Measurements from ENCODE around the gene PXMP4. TPM values are rescaled to one million over a fixed set of nuclear protein-coding genes. Genes with fewer than 3 reads are reported as not detected.

PXMP4 gene
- total RNA-seq, 1 experiment from 2014 or later = 3.3 TPM

DNA sequence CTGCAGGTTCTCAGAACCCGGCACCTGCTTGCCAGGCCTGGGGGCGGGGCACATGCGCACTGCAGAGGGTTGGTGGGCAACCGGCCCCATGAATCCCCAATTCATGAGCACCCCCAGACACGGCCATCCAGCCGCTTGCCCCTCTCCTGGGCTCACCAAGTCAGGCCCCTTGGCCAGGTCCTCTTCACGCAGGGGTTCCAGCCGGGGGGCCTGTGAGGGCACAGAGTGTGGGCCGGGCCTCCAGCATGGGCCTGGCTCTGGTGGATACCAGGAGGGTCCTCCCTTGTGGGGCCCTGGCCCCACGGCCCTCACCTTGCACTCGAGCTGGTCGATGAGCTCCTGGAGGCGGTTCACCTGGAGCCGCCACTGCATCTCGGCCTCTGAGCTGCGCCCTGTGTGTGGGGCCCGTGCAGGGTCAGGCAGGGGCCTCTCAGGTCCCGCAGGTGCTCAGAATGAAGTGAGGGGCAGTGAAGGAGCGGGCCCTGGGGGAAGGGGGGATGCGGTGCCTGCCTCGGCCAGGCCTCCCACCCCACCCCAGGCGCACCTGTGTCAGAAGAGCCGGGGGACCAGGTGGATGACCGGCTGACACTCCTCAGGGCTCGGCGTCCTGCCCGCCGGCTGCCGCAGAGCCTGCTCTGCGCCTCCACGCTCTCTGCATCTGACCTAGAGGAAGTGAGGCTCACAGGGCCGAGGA is 60.6 kb downstream of the PXMP4 start:
- Mint-ChIP-seq H3K9me3 (no peaks in the 10 kb centered on the region), H3K4me1 (peaks cover 14% of the 10 kb centered on the region), H3K27ac (no peak overlapping the region), H3K4me3 (no peak overlapping the region), H3K27me3 (ENCODE audit: low read depth) (peaks cover 4% of the 10 kb centered on the region), H3K36me3 (peaks cover 6% of the 10 kb centered on the region)
- ChIA-PET POLR2A (no interaction called here), CTCF (interaction anchor here (0.8 to 1.6 kb wide), 2 partner anchors 8 to 202 kb away, joined by 3 read pairs; no protein-coding TSS in a partner anchor)
- TF ChIP-seq ZNF416 (CRISPR knock-in tag; IDR thresholded peaks at IDR 0.05) (no peak), ZNF219 (CRISPR knock-in tag; IDR thresholded peaks at IDR 0.05; ENCODE audit: borderline replicate concordance) (no peak), ZNF232 (CRISPR knock-in tag; IDR thresholded peaks at IDR 0.05) (no peak), JAZF1 (CRISPR knock-in tag; IDR thresholded peaks at IDR 0.05) (no peak), NR1H2 (CRISPR knock-in tag; IDR thresholded peaks at IDR 0.05) (no peak), RELA (CRISPR knock-in tag; IDR thresholded peaks at IDR 0.05; ENCODE audit: borderline replicate concordance) (no peak), ZNF423 (CRISPR knock-in tag; IDR thresholded peaks at IDR 0.05) (no peak), ESRRA (CRISPR knock-in tag; IDR thresholded peaks at IDR 0.05; ENCODE audit: borderline replicate concordance) (no peak)
- TF ChIP-seq, protein P1, sequence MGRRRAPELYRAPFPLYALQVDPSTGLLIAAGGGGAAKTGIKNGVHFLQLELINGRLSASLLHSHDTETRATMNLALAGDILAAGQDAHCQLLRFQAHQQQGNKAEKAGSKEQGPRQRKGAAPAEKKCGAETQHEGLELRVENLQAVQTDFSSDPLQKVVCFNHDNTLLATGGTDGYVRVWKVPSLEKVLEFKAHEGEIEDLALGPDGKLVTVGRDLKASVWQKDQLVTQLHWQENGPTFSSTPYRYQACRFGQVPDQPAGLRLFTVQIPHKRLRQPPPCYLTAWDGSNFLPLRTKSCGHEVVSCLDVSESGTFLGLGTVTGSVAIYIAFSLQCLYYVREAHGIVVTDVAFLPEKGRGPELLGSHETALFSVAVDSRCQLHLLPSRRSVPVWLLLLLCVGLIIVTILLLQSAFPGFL (CRISPR knock-in tag; IDR thresholded peaks at IDR 0.05; ENCODE audit: borderline replicate concordance) = no peak
- TF ChIP-seq, protein P2, sequence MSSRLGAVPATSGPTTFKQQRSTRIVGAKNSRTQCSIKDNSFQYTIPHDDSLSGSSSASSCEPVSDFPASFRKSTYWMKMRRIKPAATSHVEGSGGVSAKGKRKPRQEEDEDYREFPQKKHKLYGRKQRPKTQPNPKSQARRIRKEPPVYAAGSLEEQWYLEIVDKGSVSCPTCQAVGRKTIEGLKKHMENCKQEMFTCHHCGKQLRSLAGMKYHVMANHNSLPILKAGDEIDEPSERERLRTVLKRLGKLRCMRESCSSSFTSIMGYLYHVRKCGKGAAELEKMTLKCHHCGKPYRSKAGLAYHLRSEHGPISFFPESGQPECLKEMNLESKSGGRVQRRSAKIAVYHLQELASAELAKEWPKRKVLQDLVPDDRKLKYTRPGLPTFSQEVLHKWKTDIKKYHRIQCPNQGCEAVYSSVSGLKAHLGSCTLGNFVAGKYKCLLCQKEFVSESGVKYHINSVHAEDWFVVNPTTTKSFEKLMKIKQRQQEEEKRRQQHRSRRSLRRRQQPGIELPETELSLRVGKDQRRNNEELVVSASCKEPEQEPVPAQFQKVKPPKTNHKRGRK (CRISPR knock-in tag; IDR thresholded peaks at IDR 0.05; ENCODE audit: borderline replicate concordance) = no peak
- TF ChIP-seq, protein P3, sequence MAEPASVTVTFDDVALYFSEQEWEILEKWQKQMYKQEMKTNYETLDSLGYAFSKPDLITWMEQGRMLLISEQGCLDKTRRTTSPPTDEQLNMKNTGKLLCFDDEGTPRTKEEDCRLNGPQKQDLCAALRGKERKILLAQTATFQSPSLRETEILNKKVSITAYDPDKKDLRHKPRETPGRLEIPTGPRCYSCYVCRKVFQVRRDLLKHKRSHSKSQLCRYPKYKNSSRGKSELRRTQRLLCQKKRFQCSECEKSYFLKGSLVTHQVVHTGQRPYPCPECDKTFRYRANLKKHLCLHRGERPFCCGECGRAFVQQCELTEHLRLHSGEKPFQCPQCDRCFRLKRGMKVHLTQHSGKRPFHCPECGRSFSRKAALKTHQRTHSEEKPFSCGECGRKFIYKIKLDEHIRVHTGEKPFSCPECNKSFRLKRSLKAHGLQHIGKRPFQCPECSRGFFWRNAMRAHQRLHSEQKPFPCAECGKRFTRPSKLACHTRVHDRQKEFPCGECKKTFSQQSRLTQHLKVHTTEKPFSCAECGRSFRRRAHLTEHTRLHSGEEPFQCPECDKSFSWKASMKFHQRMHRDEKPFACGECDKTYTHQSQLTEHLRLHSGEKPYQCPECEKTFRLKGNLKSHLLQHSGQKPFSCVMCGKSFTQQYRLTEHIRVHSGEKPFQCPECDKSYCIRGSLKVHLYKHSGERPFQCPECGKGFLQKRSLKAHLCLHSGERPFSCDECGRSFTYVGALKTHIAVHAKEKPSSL (CRISPR knock-in tag; conservative IDR thresholded peaks at IDR 0.05) = no peak
- DNase-seq (ENCODE audit: low spot score) (no peak), ATAC-seq (no peak)

DNA sequence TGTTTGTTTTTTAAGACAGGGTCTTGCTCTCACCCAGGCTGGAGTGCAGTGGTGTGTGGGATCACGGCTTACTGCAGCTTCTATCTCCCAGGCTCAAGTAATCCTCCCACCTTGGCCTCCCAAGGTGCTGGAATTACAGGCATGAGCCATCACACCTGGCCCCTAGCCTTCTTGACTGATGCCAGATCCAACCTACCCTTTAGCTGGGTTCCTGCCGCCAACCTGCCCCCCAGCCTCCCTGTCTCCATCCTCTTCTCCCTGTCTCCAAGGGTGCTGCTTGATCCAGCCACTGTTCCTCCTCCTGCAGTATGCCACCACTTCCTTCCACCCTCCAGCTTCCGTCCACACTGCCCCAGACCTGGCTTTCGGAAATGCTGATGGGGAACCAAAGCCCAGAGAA is 61.2 kb downstream of the PXMP4 start:
- H3K36me3 Mint-ChIP-seq = peaks cover 6% of the 10 kb centered on the region
- ChIA-PET POLR2A (interaction anchor here (0.5 kb wide), 1 partner anchor 26 kb away, joined by 3 read pairs; no protein-coding TSS in a partner anchor), CTCF (interaction anchor here (0.8 to 1.6 kb wide), 2 partner anchors 9 to 202 kb away, joined by 3 read pairs; no protein-coding TSS in a partner anchor)
- no peak overlapping the region for H3K27ac Mint-ChIP-seq
- no peak for ATAC-seq
- peaks cover 16% of the 10 kb centered on the region for H3K4me1 Mint-ChIP-seq
- DNase-seq (ENCODE audit: low spot score) = no peak
- H3K9me3 Mint-ChIP-seq = no peaks in the 10 kb centered on the region
- H3K27me3 Mint-ChIP-seq (ENCODE audit: low read depth) = peaks cover 2% of the 10 kb centered on the region; the same call in 1 of the 2 replicates
- TF ChIP-seq, protein P4, sequence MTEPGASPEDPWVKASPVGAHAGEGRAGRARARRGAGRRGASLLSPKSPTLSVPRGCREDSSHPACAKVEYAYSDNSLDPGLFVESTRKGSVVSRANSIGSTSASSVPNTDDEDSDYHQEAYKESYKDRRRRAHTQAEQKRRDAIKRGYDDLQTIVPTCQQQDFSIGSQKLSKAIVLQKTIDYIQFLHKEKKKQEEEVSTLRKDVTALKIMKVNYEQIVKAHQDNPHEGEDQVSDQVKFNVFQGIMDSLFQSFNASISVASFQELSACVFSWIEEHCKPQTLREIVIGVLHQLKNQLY (CRISPR knock-in tag; IDR thresholded peaks at IDR 0.05) = no peak
- no peak overlapping the region for H3K4me3 Mint-ChIP-seq

DNA sequence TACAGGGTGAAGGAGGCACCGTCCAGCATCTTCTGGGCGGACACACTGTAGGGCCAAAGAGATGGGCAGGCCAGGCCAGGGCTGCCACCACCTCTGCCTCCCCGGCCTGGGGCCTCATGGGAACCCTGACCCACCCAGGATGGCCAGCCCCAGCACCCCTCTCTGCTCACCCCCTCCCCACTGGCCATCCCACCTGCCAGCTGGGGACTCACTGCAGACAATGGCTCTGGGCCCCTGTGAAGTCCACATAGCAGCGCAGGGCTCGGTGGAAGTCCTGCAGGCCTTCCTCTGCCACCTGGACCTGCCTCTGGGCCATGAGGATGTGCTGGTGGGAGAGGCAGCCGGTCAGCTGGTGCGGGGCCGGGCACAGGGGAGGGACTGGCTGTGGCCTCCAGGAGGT is 61.6 kb downstream of the PXMP4 start:
- DNase-seq (ENCODE audit: low spot score) = no peak
- H3K4me1 Mint-ChIP-seq = peaks cover 20% of the 10 kb centered on the region
- POLR2A ChIA-PET = interaction anchor here (0.5 kb wide), 1 partner anchor 26 kb away, joined by 3 read pairs; no protein-coding TSS in a partner anchor
- no peak for TF ChIP-seq FOXP1 (CRISPR knock-in tag; IDR thresholded peaks at IDR 0.05; ENCODE audit: borderline replicate concordance)
- no peak for TF ChIP-seq RORB (CRISPR knock-in tag; IDR thresholded peaks at IDR 0.05)
- TF ChIP-seq, protein P5, sequence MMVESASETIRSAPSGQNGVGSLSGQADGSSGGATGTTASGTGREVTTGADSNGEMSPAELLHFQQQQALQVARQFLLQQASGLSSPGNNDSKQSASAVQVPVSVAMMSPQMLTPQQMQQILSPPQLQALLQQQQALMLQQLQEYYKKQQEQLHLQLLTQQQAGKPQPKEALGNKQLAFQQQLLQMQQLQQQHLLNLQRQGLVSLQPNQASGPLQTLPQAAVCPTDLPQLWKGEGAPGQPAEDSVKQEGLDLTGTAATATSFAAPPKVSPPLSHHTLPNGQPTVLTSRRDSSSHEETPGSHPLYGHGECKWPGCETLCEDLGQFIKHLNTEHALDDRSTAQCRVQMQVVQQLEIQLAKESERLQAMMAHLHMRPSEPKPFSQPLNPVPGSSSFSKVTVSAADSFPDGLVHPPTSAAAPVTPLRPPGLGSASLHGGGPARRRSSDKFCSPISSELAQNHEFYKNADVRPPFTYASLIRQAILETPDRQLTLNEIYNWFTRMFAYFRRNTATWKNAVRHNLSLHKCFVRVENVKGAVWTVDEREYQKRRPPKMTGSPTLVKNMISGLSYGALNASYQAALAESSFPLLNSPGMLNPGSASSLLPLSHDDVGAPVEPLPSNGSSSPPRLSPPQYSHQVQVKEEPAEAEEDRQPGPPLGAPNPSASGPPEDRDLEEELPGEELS (CRISPR knock-in tag; IDR thresholded peaks at IDR 0.05) = no peak
- TF ChIP-seq, protein P6, sequence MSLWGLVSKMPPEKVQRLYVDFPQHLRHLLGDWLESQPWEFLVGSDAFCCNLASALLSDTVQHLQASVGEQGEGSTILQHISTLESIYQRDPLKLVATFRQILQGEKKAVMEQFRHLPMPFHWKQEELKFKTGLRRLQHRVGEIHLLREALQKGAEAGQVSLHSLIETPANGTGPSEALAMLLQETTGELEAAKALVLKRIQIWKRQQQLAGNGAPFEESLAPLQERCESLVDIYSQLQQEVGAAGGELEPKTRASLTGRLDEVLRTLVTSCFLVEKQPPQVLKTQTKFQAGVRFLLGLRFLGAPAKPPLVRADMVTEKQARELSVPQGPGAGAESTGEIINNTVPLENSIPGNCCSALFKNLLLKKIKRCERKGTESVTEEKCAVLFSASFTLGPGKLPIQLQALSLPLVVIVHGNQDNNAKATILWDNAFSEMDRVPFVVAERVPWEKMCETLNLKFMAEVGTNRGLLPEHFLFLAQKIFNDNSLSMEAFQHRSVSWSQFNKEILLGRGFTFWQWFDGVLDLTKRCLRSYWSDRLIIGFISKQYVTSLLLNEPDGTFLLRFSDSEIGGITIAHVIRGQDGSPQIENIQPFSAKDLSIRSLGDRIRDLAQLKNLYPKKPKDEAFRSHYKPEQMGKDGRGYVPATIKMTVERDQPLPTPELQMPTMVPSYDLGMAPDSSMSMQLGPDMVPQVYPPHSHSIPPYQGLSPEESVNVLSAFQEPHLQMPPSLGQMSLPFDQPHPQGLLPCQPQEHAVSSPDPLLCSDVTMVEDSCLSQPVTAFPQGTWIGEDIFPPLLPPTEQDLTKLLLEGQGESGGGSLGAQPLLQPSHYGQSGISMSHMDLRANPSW (CRISPR knock-in tag; conservative IDR thresholded peaks at IDR 0.05; ENCODE audit: low read depth) = no peak
- no peak for TF ChIP-seq TEAD1 (CRISPR knock-in tag; IDR thresholded peaks at IDR 0.05)
- TF ChIP-seq, protein P7, sequence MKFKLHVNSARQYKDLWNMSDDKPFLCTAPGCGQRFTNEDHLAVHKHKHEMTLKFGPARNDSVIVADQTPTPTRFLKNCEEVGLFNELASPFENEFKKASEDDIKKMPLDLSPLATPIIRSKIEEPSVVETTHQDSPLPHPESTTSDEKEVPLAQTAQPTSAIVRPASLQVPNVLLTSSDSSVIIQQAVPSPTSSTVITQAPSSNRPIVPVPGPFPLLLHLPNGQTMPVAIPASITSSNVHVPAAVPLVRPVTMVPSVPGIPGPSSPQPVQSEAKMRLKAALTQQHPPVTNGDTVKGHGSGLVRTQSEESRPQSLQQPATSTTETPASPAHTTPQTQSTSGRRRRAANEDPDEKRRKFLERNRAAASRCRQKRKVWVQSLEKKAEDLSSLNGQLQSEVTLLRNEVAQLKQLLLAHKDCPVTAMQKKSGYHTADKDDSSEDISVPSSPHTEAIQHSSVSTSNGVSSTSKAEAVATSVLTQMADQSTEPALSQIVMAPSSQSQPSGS (CRISPR knock-in tag; IDR thresholded peaks at IDR 0.05; ENCODE audit: borderline replicate concordance, low read depth) = no peak

More for the DNA sequence above, 61.6 kb downstream of the PXMP4 start:
- CTCF ChIA-PET = interaction anchor here (1.6 kb wide), 1 partner anchor 9 kb away, joined by 3 read pairs; no protein-coding TSS in a partner anchor
- Mint-ChIP-seq H3K9me3 (no peaks in the 10 kb centered on the region), H3K27ac (no peak overlapping the region), H3K27me3 (ENCODE audit: low read depth) (peaks cover 2% of the 10 kb centered on the region; the same call in 1 of the 2 replicates), H3K4me3 (no peak overlapping the region), H3K36me3 (peaks cover 6% of the 10 kb centered on the region)
- no peak for ATAC-seq

Measured in WTC11 (cell line).